Astrocyte (in vitro differentiated cells and primary cell): ENCODE measurements around the gene IP6K1. TPM values are rescaled to one million over a fixed set of nuclear protein-coding genes. Genes with fewer than 3 reads are reported as not detected.

Source experiments
- microRNA-seq: library from miRNA; unstranded; fragments of <30 nt; microRNA quantifications from one replicate; pipeline ENCODE4 v1.2.0, GENCODE V29; 2020
- total RNA-seq: library from RNA; stranded (reverse); gene quantifications from 2 replicates; pipeline ENCODE4 v1.2.1, GENCODE V29; 2021

Gene IP6K1
- total RNA-seq, 1 donor from 2014 or later: 38.3 TPM

Small RNAs within 50 kb of the gene (microRNA-seq; reads per million reads assigned to microRNA genes)
- gene MIR5193: 0.82 reads per million

Other genes with a start within 250 kb of the IP6K1 start
- 0.75 and 0.86 TPM in 2 replicates for gene BSN, start 232.1 kb downstream of the IP6K1 start, total RNA-seq
- 80.8 and 91.2 TPM in 2 replicates for gene APEH, start 112.2 kb downstream of the IP6K1 start, total RNA-seq
- gene MST1, start 97.1 kb downstream of the IP6K1 start, total RNA-seq: 9.3 and 15.1 TPM in 2 replicates
- 40.9 and 49.8 TPM in 2 replicates for gene RNF123, start 97.0 kb downstream of the IP6K1 start, total RNA-seq
- 0.16 TPM in 1 of 2 replicates, not detected in the other for gene AMIGO3, start 66.9 kb downstream of the IP6K1 start, total RNA-seq
- 21.4 and 24.6 TPM in 2 replicates for gene GMPPB, start 62.6 kb downstream of the IP6K1 start, total RNA-seq
- not detected in 2 replicates for gene CDHR4, start 13.3 kb upstream of the IP6K1 start, total RNA-seq
- 2.7 and 3.9 TPM in 2 replicates for gene INKA1, start 16.7 kb upstream of the IP6K1 start, total RNA-seq
- gene UBA7, start 27.4 kb upstream of the IP6K1 start, total RNA-seq: 18.9 and 26.2 TPM in 2 replicates
- gene TRAIP, start 70.0 kb upstream of the IP6K1 start, total RNA-seq: 3.2 and 3.4 TPM in 2 replicates
- 0.22 and 0.45 TPM in 2 replicates for gene CAMKV, start 83.4 kb upstream of the IP6K1 start, total RNA-seq
- gene MST1R, start 117.3 kb upstream of the IP6K1 start, total RNA-seq: 0.46 and 0.57 TPM in 2 replicates
- 12.4 and 15.2 TPM in 2 replicates for gene MON1A, start 143.3 kb upstream of the IP6K1 start, total RNA-seq
- 49.0 and 53.9 TPM in 2 replicates for gene RBM6, start 153.6 kb upstream of the IP6K1 start, total RNA-seq